HepG2 (cell line): Measurements from ENCODE around the gene CYP2A6. TPM values are rescaled to one million over a fixed set of nuclear protein-coding genes. Genes with fewer than 3 reads are reported as not detected.

Experiments
- CBX1 ChIP-seq: IDR thresholded peaks from one replicate; pipeline ENCODE4 v1.6.1; 2016; ENCODE audit warnings: antibody characterized with exemption, low read depth
- DNMT1 ChIP-seq: sonication (generic); formaldehyde crosslinking; IDR thresholded peaks from 2 replicates; pipeline ENCODE4 v1.5.1; 2020; ENCODE audit warnings: mild to moderate bottlenecking, missing genetic modification reagents
- DR1 ChIP-seq: sonication (generic); formaldehyde crosslinking; IDR thresholded peaks from 2 replicates; pipeline ENCODE4 v1.8.0; 2021; ENCODE audit warnings: mild to moderate bottlenecking, missing genetic modification reagents, inconsistent platforms
- GLI4 ChIP-seq: sonication (generic); formaldehyde crosslinking; IDR thresholded peaks from 2 replicates; pipeline ENCODE4 v1.5.1; 2020; ENCODE audit warnings: missing genetic modification reagents, mild to moderate bottlenecking, moderate library complexity, borderline replicate concordance
- HHEX ChIP-seq: IDR thresholded peaks from 2 replicates; pipeline ENCODE4 v1.6.1; 2016; ENCODE audit warnings: control low read depth
- MIER2 ChIP-seq: IDR thresholded peaks from 2 replicates; pipeline ENCODE4 v1.6.1; 2016; ENCODE audit warnings: missing biosample characterization, missing genetic modification reagents
- SMAD1 ChIP-seq: sonication (generic); formaldehyde crosslinking; IDR thresholded peaks from 2 replicates; pipeline ENCODE4 v1.4.0; 2020; ENCODE audit warnings: missing genetic modification reagents, low read depth, mild to moderate bottlenecking, borderline replicate concordance
- TCF12 ChIP-seq, 2 experiments: fragments of 450-650 bp in 1 of 2; sonication (generic) in 1 of 2; formaldehyde crosslinking in 1 of 2; IDR thresholded peaks; 2 replicates each; pipeline versions ENCODE4 v1.6.1 to v1.8.0; 2017 to 2022; ENCODE audit warnings: antibody characterized with exemption in 1 of 2, mild to moderate bottlenecking in 1 of 2, missing genetic modification reagents in 1 of 2, moderate library complexity in 1 of 2
- ZFP36 ChIP-seq: fragments of 150-350 bp; IDR thresholded peaks from 2 replicates; pipeline ENCODE4 v1.6.1; 2018; ENCODE audit warnings: borderline replicate concordance, low read length, low read depth; ENCODE audit not compliant: partially characterized antibody
- ZNF124 ChIP-seq: sonication (generic); formaldehyde crosslinking; IDR thresholded peaks from 2 replicates; pipeline ENCODE4 v1.4.0; 2020; ENCODE audit warnings: missing genetic modification reagents
- ZNF333 ChIP-seq: sonication (generic); formaldehyde crosslinking; IDR thresholded peaks from 2 replicates; pipeline ENCODE4 v1.4.0; 2020; ENCODE audit warnings: mild to moderate bottlenecking, missing genetic modification reagents, borderline replicate concordance
- ZNF766 ChIP-seq: sonication (generic); formaldehyde crosslinking; IDR thresholded peaks from 2 replicates; pipeline ENCODE4 v1.5.0; 2020; ENCODE audit warnings: missing genetic modification reagents, borderline replicate concordance
- ZNF777 ChIP-seq: sonication (generic); formaldehyde crosslinking; IDR thresholded peaks from 2 replicates; pipeline ENCODE4 v1.4.0; 2020; ENCODE audit warnings: missing genetic modification reagents
- polyA plus RNA-seq, 8 experiments: library from polyadenylated mRNA; depleted of rRNA in 3 of 8; stranded (reverse) in 7 of 8; unstranded in 1 of 8; fragments of >200 nt; fragmentation: Illumina TruSeq in 4 of 8; extraction: Trizol in 4 of 8; gene quantifications; 2 replicates each; pipeline versions ENCODE4 v1.2.1 to v1.2.3, GENCODE V29; 2011 to 2016; ENCODE audit warnings: low read depth in 4 of 8, missing spikeins in 1 of 8, mixed read lengths in 1 of 8; ENCODE audit not compliant: insufficient read depth in 1 of 8
- total RNA-seq, 5 experiments: library from RNA; depleted of rRNA; stranded (reverse); fragments of >200 nt; fragmentation: Illumina TruSeq; extraction: Trizol; gene quantifications; 2 replicates each; pipeline ENCODE4 v1.2.3, GENCODE V29; 2016; ENCODE audit warnings: low read depth in 1 of 5
- TF ChIP-seq, protein P1 (sequence below): IDR thresholded peaks from 2 replicates; pipeline ENCODE4 v1.4.0; 2020; ENCODE audit warnings: mild to moderate bottlenecking, missing genetic modification reagents
- TF ChIP-seq, protein P2 (sequence below): sonication (generic); formaldehyde crosslinking; IDR thresholded peaks from 2 replicates; pipeline ENCODE4 v1.5.0; 2020; ENCODE audit warnings: mild to moderate bottlenecking, missing genetic modification reagents
- TF ChIP-seq, protein P3 (sequence below): sonication (generic); formaldehyde crosslinking; IDR thresholded peaks from 2 replicates; pipeline ENCODE4 v1.9.0; 2021; ENCODE audit warnings: missing genetic modification reagents, mild to moderate bottlenecking, borderline replicate concordance
- TF ChIP-seq, protein P4 (sequence below): IDR thresholded peaks from 2 replicates; pipeline ENCODE4 v1.6.1; 2016; ENCODE audit warnings: low read depth, borderline replicate concordance
- TF ChIP-seq, protein P5 (sequence below): sonication (generic); formaldehyde crosslinking; IDR thresholded peaks from 2 replicates; pipeline ENCODE4 v1.5.0; 2020; ENCODE audit warnings: missing genetic modification reagents, mild to moderate bottlenecking, borderline replicate concordance
- TF ChIP-seq, protein P6 (sequence below): sonication (generic); formaldehyde crosslinking; IDR thresholded peaks from 2 replicates; pipeline ENCODE4 v1.8.1; 2023; ENCODE audit warnings: mild to moderate bottlenecking, missing genetic modification reagents, borderline replicate concordance

Gene CYP2A6
- total and polyA plus RNA-seq, 2 of the 13 experiments (the other 11 are each of a cell fraction or from before 2014, with no cell fraction given), result not detected

DNA sequence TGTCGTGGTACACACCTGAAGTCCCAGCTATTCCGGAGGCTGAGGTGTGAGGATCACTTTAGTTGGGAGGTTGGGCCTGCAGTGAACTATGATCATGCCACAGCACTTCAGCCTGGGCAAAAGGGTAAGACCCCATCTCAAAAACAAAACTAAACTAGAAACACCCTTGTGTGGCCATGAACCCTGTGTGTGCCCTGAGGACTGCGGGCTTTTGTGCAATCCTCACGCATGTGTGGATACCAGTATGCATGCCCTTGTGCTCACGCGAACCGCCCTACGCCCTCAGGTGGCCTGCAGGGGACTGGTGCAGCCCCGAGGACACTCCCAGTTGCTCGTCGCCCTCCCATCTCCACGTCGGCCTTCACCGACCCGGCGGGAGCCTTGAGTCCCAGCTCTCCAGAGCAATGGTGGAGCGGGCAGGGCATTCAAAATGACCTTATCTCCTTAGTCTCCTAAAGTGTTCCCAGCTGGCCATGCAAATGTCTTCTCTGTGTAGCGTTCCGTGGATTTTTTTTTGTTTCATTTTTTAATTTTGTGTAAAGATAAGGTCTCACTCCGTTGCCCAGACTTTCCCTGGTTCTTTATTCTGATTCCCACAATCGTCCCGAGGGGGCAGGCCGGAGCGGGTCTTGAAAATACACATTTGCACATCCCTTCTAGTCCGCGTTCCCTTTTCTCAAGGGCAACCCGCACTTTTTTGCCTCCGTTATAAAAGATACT, 52.1 kb downstream of the CYP2A6 start (continued):
- TF ChIP-seq, protein P1, sequence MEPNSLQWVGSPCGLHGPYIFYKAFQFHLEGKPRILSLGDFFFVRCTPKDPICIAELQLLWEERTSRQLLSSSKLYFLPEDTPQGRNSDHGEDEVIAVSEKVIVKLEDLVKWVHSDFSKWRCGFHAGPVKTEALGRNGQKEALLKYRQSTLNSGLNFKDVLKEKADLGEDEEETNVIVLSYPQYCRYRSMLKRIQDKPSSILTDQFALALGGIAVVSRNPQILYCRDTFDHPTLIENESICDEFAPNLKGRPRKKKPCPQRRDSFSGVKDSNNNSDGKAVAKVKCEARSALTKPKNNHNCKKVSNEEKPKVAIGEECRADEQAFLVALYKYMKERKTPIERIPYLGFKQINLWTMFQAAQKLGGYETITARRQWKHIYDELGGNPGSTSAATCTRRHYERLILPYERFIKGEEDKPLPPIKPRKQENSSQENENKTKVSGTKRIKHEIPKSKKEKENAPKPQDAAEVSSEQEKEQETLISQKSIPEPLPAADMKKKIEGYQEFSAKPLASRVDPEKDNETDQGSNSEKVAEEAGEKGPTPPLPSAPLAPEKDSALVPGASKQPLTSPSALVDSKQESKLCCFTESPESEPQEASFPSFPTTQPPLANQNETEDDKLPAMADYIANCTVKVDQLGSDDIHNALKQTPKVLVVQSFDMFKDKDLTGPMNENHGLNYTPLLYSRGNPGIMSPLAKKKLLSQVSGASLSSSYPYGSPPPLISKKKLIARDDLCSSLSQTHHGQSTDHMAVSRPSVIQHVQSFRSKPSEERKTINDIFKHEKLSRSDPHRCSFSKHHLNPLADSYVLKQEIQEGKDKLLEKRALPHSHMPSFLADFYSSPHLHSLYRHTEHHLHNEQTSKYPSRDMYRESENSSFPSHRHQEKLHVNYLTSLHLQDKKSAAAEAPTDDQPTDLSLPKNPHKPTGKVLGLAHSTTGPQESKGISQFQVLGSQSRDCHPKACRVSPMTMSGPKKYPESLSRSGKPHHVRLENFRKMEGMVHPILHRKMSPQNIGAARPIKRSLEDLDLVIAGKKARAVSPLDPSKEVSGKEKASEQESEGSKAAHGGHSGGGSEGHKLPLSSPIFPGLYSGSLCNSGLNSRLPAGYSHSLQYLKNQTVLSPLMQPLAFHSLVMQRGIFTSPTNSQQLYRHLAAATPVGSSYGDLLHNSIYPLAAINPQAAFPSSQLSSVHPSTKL, result peak; percentile 60
- TF ChIP-seq ZNF124 (CRISPR knock-in tag) (no peak), ZNF766 (CRISPR knock-in tag) (no peak), ZNF333 (no peak), ZNF777 (CRISPR knock-in tag) (peak; percentile 92), TCF12 (IDR thresholded peaks at IDR 0.05) (no peak), TCF12 (CRISPR knock-in tag; IDR thresholded peaks at IDR 0.05) (peak; percentile 44; the same call in 1 of the 2 replicates), HHEX (no peak), SMAD1 (CRISPR knock-in tag) (peak; percentile 49; the same call in 1 of the 2 replicates), ZFP36 (no peak), DR1 (CRISPR knock-in tag) (no peak; the same call in 1 of the 2 replicates), DNMT1 (CRISPR knock-in tag) (no peak), MIER2 (CRISPR knock-in tag) (0 out of 2 replicates have a peak, but pooled peaks have one; percentile 32), GLI4 (CRISPR knock-in tag) (no peak), CBX1 (no peak)
- TF ChIP-seq, protein P2, sequence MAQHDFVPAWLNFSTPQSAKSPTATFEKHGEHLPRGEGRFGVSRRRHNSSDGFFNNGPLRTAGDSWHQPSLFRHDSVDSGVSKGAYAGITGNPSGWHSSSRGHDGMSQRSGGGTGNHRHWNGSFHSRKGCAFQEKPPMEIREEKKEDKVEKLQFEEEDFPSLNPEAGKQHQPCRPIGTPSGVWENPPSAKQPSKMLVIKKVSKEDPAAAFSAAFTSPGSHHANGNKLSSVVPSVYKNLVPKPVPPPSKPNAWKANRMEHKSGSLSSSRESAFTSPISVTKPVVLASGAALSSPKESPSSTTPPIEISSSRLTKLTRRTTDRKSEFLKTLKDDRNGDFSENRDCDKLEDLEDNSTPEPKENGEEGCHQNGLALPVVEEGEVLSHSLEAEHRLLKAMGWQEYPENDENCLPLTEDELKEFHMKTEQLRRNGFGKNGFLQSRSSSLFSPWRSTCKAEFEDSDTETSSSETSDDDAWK (CRISPR knock-in tag), result no peak
- TF ChIP-seq, protein P3, sequence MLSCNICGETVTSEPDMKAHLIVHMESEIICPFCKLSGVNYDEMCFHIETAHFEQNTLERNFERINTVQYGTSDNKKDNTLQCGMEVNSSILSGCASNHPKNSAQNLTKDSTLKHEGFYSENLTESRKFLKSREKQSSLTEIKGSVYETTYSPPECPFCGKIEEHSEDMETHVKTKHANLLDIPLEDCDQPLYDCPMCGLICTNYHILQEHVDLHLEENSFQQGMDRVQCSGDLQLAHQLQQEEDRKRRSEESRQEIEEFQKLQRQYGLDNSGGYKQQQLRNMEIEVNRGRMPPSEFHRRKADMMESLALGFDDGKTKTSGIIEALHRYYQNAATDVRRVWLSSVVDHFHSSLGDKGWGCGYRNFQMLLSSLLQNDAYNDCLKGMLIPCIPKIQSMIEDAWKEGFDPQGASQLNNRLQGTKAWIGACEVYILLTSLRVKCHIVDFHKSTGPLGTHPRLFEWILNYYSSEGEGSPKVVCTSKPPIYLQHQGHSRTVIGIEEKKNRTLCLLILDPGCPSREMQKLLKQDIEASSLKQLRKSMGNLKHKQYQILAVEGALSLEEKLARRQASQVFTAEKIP (CRISPR knock-in tag), result no peak
- TF ChIP-seq, protein P4, sequence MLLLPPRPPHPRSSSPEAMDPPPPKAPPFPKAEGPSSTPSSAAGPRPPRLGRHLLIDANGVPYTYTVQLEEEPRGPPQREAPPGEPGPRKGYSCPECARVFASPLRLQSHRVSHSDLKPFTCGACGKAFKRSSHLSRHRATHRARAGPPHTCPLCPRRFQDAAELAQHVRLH (CRISPR knock-in tag), result no peak; the same call in 1 of the 2 replicates
- TF ChIP-seq, protein P5, sequence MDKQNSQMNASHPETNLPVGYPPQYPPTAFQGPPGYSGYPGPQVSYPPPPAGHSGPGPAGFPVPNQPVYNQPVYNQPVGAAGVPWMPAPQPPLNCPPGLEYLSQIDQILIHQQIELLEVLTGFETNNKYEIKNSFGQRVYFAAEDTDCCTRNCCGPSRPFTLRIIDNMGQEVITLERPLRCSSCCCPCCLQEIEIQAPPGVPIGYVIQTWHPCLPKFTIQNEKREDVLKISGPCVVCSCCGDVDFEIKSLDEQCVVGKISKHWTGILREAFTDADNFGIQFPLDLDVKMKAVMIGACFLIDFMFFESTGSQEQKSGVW (CRISPR knock-in tag), result no peak
- TF ChIP-seq, protein P6, sequence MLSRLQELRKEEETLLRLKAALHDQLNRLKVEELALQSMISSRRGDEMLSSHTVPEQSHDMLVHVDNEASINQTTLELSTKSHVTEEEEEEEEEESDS (CRISPR knock-in tag), result no peak; the same call in 1 of the 2 replicates
